Activated CD4-positive, alpha-beta T cell treated with anti-CD3 and anti-CD28 coated beads for 24 hours (primary cell): ENCODE measurements around the gene IFNG-AS1.

Source experiments
- DNase-seq, 2 donors: peaks; one replicate each; pipeline ENCODE4 v3.0.0-alpha.2; 2020; ENCODE audit warnings: low read depth in 2 of 2

IFNG-AS1 gene

DNA sequence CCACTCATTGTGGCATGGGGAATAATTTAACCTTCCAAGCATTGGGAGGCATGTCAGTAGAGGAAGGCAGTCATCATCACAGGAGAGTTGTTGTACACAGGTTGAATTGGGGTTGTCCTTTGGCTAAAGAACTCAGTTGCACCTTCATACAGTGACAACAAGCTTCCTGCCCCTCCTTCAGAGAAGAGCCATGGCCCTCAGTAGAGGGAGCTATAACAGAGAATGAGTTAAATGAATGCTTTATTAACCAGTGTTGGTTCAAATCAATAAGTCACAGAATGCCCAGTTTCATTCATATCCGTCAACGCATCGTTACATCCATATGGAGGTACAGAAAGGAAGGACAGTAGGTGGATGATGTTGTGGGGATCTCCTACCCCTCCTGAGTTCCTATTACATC, 4.8 kb downstream of the IFNG-AS1 start:
- DNase-seq = no peak

DNA sequence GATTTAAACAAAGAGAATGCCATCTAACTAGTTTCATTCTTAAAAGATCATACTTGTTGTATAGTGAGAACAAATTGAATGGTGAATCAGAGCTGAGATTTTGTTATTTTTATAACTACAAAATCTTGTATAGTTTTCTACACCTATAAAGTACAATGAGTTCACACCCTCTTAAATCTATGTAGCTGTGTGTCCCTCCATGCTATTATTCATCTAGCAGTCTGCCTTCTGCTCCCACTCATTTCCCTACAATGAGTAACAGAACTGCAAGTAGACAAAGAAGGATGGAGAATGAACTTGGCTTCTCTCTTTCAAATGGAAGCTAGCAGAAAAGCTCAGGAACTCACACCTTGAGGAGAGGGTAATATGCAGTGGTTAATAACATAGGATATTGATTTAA, 7.1 kb downstream of the IFNG-AS1 start:
- no peak for DNase-seq

DNA sequence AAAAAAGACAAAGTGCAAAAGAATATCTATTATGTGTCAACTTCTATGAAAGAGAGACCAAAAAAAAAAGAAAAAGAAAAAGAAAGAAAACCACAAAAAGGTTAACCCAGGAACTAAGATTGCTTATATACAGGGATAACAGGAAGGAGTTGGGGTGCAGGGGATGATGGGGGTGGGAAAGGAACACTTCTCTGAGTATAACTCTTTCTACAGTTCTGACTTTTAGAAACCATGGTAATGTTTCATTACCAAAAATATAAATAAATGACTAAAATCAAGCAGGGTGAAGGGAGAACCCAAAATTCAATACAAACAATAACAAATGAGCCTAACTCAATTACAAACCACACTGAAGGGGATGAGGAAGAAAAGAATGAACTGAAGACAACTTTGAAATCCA, 9.1 kb downstream of the IFNG-AS1 start:
- DNase-seq = no peak

DNA sequence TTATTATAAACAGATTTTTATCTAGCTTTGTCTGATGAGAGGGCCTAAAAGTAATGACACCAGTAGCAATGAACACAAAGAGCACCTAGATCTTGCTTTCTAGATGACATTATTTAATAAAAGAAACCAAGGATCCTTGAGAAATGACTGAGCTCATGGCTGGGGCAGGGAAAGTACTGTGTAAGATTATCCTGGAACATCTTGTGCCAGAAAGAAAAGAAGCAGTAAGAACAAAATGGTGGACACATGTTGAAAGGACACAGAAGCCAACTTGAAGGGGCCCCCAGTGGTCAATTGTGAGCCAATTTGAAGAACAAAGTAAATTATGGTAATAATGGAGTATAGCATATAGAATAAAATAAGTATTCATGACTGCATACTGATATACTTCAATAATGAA, 10.0 kb downstream of the IFNG-AS1 start:
- no peak for DNase-seq

DNA sequence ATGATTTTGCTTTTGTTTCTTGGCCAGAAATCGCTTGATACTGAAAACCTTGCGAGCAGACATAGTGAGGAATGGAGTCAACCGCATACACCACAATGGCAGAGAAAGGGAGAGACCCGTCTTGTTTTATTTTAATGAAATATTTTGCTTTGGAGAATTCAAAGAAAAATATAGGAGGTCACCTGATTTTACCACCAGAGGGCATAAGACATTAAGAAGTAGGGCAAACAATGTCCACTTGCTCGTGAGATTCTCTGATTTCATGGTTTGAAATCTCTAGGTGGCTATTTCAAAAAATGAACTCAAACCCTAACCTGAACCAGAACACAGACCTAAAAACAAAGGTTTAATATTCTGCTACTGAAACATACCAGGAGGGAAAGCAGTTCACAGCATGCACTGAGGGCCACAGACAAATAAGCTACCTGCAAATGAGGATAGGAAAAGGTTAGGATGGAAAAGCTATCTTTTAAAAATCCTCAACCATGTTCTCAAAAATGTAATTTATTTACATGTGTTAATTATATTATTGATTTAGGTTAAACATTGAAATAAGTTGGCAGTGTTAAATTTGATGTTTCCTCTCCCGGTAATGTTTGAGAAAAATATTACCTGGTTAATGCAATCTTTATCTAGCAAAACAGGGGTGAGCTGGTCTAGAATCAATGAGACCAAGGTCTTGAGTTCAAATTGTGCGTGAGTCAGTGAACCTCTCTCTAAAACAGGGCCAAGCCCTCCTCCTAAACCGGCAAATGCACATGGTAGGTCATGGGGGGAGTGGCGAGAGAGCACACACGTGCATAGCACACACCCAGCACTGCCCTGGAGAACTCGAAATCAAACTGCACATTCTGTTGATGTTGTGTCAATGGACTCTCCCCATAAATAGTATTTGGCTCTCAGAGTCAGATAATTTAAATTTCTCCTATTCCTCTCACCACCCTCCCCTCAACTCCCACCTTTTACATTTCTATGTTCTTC, 12.5 kb downstream of the IFNG-AS1 start:
- DNase-seq = no peak

DNA sequence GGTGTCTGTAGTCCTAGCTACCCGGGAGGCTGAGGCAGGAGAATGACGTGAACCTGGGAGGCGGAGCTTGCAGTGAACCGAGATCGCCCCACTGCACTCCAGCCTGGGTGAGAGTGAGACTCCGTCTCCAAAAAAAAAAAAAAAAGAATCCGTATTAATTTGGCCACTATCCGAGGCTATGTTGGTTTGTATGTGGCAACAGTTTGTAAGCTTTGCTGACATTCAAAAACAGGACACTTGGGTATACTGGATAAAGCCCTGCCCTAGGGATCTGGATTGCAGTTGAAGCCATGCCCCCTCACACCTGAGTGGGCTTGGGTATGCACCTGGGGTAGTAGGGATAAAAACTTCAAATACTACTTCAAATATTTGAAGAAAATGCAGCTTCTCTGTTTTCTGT, 14.5 kb downstream of the IFNG-AS1 start:
- DNase-seq = no peak

DNA sequence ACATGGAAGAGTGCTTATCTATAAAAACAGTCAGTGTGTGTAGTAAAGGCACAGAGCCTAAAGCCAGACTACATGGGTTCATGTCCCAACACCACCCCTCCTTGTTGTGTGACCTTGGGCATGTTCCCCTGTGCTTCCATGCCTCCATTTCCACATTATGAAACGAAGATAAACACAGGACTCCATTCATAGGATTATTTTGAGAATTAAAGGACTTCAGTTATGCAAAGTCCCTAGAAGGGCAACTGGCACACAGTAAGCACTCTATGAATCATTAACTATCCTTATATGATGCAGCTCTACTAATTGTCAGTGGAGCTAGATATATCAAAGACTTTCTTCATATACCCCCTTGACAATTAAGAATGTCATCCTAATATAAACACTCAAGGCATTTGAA, 17.8 kb downstream of the IFNG-AS1 start:
- no peak for DNase-seq

DNA sequence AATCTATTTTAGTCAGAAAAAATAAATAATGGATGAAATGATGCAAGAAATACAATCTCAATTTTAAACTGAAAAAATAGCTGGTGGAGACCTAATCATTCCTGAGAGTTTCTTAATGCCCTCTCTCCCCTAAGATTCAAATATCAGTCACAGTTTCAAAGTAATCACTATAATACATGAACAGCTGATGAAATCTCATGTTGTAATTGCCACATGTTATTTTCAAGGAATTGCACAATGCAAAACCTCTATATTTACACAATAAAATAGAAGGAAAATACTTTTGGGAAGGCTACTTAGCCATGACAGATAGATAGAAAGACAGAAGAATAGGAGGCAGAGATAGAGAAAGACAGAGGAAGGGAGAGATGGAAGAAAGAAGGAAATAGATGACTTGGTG, 18.2 kb downstream of the IFNG-AS1 start:
- no peak for DNase-seq

DNA sequence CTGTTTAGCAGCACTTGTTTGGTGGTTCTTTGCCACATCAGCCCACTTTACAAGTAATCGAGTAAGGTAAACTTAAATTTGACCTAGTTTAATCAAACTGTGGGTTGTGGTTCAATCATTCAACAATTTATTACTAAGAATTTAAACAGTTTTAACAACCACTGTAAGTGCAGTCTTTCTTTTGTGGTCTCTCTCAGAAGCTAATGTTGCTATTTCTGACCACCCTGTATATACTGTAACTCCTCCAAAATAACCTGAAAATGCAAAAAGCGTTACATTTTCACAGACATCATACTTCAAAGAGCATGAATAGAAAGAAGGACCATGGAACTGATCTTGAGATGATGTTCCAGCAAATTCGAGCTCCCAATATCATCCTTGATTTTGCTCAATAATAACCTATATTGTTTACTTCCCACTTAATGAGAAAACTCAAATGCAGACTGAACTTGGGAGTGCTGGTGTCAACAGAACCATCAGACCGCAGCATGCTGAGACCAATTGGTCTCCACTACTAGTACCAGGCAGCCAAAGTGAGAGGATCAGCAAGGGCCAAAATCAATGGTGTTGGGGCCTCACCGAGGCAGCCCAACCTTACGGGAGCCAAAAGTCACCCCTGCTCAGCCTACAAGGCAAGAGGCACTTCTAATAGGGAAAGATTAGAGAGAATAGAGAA, 22.1 kb downstream of the IFNG-AS1 start:
- DNase-seq = no peak

DNA sequence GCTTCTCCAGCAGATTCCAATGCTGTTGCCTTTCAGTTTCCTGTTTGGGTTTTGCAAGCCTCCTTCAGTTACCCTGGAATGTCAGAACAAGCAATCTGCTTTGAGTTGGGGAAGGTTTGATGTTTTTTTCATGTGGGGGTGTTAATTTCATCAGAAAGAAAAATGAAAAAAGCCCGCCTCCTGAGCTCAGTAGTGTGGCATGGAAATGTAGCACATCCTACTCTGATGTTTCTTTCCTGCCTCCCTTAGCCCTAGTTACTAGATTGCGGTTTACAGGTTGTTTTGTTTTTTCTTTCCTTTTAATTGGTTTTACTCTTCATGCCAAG, 22.6 kb downstream of the IFNG-AS1 start:
- no peak for DNase-seq

DNA sequence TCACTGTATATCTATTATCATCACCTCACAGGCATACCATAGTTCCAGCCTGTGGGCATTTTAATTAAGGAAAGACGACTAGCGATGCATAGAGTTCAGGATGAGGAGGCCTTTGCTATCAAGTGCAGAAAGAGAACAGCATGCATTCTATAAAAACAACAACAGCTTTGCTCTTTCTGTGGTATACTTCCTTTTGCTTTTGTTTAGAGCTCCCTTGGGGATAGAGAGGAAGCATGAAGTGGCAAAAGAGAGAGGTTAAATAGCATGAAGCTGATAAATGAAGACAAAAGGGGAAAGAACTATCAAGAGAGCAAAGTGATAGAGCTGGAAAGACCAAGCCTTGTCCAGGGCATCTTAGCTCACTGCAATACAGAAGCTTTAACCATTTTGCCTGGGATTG, 23.5 kb downstream of the IFNG-AS1 start:
- DNase-seq = no peak

DNA sequence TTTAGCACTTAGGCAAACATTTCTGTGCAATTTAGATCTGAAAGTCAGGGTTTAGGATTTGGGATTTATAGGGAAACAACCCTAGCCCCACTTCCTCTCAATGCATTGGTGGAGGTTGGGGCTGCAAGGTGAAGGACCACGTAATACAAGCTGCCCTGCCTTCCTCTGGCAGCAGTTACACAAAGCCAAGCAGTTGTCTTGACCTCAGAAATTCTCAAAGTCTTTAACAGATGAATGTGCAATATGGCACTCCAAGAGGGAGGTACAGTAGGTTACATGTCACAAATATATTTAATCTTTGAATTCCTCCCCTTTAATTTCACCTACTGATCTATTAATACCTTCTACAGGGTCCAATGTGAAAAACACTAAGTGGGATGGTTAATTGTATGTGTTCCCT, 23.9 kb downstream of the IFNG-AS1 start:
- no peak for DNase-seq

DNA sequence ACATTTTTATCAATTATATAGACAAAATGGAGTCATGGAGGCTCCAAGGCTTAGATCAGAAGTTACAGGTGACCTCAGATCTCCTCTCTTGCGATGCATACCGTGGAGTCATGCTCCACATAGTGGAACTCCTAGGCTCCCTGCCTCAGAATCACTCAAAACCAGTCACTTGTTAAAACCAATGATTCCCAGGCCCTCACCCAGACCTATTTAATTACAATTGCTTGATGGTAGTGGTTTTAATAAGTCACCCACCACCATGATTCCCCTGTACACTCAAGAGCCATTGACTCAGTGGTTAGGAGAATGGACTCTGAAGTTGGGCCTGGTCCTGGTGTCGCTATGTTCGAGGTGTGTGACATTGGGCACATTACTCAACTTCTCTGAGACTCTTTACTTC, 26.9 kb downstream of the IFNG-AS1 start:
- no peak for DNase-seq

DNA sequence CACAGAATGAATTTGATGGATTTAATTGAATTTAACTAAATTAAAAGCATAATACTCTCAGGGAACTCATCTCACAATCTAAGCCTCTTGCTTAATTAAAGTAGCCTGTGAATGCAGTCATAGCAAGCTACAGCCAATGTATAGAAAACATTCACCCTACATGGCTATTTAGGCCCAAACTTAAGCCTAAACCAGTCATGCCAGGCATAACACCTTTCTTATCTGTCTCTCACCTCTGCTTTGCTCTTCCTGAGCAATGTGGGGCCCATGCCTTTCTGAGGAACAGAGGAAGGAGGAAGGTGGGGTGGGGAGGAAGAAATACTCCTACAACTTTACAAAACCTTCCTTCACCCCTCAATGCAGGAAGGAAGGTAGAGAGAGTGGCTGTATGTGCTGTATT, 29.1 kb downstream of the IFNG-AS1 start:
- DNase-seq = no peak

DNA sequence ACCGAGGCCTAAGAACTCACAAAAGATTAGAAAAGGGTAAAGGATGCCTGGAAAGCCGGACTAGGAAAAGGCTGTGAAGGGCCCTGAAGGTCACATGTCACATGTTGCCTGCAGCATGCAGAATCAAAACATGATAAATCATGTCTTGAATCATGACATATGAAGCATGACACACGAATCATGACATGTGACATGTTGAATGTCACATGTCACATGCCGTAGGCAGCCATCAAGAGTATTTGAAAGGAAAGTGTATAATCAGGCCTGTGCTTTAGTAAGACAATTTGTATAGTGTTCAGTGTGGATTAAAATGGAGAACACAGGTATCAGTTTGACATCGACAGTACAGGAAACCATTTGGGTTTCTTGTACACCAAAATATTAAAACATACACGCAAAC, 30.8 kb downstream of the IFNG-AS1 start:
- no peak for DNase-seq

DNA sequence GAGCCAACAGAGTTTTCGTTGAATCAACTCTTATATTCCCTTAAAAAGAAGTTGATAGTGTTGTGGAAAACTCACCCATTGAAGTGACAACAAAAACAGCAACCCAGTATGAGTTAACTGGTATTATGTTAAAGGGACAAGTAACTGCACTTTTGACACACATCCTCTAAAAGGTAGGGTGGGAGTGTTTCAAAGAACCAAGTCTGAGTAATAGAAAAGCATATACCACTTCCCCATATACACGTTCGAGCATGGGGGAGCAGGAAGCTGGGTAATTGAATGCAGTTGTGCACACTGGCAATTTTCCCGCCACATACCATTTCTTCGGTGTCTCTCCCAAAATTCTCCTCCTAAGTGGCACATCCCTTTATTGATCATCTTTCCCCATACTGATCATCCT, 31.5 kb downstream of the IFNG-AS1 start:
- DNase-seq = no peak

DNA sequence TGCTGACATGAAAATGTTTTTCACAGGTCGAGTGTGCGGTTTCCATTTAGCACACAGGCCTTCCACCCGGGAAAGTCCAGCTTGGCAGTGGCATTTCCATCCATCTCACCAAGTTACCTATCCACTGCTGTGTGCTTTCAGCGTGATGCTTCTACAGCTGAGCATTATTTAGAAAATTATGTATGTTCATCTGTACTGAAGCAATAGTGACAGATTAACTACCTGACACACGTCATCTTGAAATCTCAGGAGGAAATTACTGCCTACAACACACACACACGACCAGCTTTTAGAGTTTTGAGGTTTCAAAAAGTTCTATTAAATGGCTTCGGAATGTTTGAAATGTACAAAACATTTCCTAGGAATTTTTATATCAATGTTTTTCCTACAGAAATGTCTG, 39.4 kb downstream of the IFNG-AS1 start:
- no peak for DNase-seq

DNA sequence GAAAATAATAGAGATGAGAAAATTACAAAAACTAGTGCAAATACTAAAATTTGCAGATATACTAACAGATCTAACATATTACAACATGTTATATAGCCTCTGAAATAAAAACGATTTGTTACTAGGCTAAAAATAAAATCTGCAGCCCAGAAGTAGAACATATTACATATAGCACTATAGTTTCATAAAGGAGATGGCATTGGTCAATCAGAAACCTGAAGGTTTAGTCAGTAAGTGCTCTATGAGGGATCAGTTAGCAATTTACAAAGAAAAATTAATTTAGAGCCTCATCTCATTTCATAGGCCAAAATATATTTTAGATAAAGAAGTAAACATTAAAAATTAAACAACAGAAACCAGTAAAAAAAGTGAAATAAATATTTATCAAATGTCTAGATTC, 41.0 kb downstream of the IFNG-AS1 start:
- DNase-seq = no peak

DNA sequence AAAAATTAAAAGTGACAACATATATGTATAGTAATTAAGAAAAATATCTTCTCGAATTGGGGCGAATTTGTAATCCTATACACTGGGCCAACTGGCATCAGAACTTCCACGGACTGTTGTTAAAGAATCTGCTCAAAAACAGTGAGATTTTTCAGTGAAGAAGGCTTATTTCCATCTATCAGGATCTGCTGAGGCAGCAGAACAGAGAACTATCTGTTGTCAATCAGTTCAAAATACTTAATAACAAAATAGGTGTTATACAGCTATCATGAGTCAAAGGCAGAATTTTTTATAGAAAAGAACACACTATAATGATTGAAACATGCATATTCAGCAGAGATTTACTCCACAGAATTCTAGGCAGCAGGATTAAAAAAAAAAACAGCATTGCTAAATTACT, 41.9 kb downstream of the IFNG-AS1 start:
- DNase-seq = no peak

DNA sequence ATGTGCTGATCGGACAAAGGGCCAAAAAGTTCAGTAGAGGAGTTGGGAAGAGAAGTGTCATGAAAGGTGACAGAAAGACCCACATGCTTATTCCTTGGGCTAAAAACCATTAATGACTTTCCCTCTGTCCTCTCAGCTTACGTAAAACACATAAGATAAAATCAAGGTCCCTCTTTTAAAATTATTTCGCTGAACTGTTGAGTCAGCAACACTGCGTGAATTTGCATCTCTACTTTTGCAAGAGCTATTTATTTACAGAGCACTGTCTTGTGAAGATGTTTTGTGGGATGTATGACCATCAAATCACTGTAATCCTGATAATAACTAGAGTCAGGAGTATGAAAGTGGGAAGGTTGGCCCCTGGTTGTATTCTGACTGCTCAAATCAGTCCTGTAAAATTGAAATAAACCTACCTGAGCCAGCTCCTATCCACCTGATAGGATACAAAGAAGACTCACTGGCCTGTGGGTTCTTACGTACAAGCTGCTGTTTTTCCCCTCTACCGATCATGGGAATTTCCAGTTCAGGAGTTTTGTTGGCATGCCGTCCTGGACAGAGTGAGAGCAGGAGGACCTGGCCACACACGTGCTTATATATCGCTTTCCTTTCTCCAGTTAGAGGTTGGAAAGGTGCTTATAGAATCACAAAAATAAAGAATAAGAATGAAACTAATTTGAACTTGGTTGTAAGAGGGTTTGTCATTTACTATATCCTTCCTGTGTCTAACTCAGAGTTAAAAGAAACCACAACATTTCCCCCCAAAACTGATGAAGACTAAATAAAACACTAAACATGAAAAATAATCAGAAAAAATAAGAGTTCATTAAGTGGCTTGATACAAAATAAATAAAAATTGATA, 42.9 kb downstream of the IFNG-AS1 start:
- DNase-seq = no peak

DNA sequence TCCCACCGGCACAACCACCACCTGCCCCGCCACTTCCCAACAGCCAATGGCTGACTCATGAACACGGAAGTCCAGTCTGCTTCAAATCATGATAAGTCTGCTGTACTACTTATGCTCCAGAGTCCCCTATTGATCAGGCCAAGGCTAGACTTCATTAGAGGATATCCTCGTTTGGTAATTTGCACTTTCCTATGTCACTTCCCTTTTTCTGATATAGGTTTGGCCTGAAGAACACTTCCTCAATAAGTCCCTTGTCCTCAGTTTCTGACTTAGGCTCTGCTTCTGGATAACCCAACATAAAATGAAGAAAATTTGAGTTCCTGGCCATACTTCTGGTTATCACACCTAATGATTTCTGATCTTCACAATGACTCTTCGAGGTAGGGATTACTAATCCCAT, 45.3 kb downstream of the IFNG-AS1 start:
- DNase-seq = no peak

DNA sequence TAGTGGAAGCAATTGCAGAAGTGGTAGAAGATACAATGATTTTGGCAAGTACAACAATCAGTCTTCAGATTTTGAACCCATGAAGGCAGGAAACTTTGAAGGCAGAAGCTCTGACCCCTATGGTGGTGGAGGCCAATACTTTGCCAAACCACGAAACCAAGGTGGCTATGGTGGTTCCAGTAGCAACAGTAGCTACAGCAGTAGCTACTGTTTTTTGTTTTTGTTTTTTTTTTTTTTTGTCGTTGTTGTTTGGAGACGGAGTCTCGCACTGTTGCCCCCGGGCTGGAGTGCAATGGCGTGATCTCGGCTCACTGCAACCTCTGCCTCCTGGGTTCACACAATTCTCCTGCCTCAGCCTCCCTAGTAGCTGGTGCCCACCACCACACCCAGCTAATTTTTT, 47.4 kb downstream of the IFNG-AS1 start:
- DNase-seq = no peak
